Midbrain (tissue), 1 donor: ENCODE data around the gene IFRD2.
"Not testable (repeated sequence)": the region's sequence is repeated elsewhere in the genome, so short reads cannot be mapped to it uniquely, and the experiment has no call there.

Experiments used
- DNase-seq: peaks from one replicate; lab custom pipeline; 2025; lab: John Stamatoyannopoulos, UW

The IFRD2 gene

GRCh38 chr3:50324351-50325112, 32.3 kb upstream of the IFRD2 start:
- peak; percentile 71 for DNase-seq

GRCh38 chr3:50323614-50324199, 31.5 kb upstream of the IFRD2 start:
- DNase-seq, result no peak

- no peak for DNase-seq
These were observed 30.9 kb upstream of the IFRD2 start for GRCh38 chr3:50323092-50323600.

- DNase-seq, result no peak
These were observed 30.3 kb upstream of the IFRD2 start, which contains the start of gene HYAL2 for GRCh38 chr3:50322386-50323091. HYAL2 (minus strand) TSS chr3:50322745; CDS start chr3:50320489, 2,256 bp downstream.

- no peak for DNase-seq
These were observed 29.8 kb upstream of the IFRD2 start for GRCh38 chr3:50322115-50322385.

GRCh38 chr3:50321336-50322114, 29.3 kb upstream of the IFRD2 start:
- peak; percentile 93 for DNase-seq

- DNase-seq, result peak; percentile 89
These were observed 28.7 kb upstream of the IFRD2 start for GRCh38 chr3:50320853-50321335.

- no peak for DNase-seq
These were observed 27.8 kb upstream of the IFRD2 start for GRCh38 chr3:50319894-50320625.

- no peak for DNase-seq
These were observed 27.1 kb upstream of the IFRD2 start for GRCh38 chr3:50319181-50319893.

- DNase-seq, result no peak
These were observed 26.4 kb upstream of the IFRD2 start for GRCh38 chr3:50318615-50319014.

- DNase-seq, result no peak
These were observed 25.9 kb upstream of the IFRD2 start for GRCh38 chr3:50318163-50318562.

GRCh38 chr3:50317300-50317699, 25.1 kb upstream of the IFRD2 start:
- no peak for DNase-seq

- no peak for DNase-seq
These were observed 24.5 kb upstream of the IFRD2 start for GRCh38 chr3:50316657-50317242.

- DNase-seq, result no peak
These were observed 22.6 kb upstream of the IFRD2 start for GRCh38 chr3:50314816-50315215.

- no peak for DNase-seq
These were observed 22.1 kb upstream of the IFRD2 start for GRCh38 chr3:50314342-50314741.

GRCh38 chr3:50312041-50312440, 19.8 kb upstream of the IFRD2 start:
- not testable (repeated sequence) for DNase-seq

- no peak for DNase-seq
These were observed 12.4 kb upstream of the IFRD2 start for GRCh38 chr3:50304601-50305000.

- DNase-seq, result no peak
These were observed 11.0 kb upstream of the IFRD2 start, which contains the start of gene HYAL1 for GRCh38 chr3:50303013-50303815. HYAL1 (minus strand) TSS chr3:50303574; CDS start chr3:50302956, 618 bp downstream.
